Measurements from ENCODE around the gene NF1. TPM values are rescaled to one million over a fixed set of nuclear protein-coding genes. Genes with fewer than 3 reads are reported as not detected.

Gene NF1, protein sequence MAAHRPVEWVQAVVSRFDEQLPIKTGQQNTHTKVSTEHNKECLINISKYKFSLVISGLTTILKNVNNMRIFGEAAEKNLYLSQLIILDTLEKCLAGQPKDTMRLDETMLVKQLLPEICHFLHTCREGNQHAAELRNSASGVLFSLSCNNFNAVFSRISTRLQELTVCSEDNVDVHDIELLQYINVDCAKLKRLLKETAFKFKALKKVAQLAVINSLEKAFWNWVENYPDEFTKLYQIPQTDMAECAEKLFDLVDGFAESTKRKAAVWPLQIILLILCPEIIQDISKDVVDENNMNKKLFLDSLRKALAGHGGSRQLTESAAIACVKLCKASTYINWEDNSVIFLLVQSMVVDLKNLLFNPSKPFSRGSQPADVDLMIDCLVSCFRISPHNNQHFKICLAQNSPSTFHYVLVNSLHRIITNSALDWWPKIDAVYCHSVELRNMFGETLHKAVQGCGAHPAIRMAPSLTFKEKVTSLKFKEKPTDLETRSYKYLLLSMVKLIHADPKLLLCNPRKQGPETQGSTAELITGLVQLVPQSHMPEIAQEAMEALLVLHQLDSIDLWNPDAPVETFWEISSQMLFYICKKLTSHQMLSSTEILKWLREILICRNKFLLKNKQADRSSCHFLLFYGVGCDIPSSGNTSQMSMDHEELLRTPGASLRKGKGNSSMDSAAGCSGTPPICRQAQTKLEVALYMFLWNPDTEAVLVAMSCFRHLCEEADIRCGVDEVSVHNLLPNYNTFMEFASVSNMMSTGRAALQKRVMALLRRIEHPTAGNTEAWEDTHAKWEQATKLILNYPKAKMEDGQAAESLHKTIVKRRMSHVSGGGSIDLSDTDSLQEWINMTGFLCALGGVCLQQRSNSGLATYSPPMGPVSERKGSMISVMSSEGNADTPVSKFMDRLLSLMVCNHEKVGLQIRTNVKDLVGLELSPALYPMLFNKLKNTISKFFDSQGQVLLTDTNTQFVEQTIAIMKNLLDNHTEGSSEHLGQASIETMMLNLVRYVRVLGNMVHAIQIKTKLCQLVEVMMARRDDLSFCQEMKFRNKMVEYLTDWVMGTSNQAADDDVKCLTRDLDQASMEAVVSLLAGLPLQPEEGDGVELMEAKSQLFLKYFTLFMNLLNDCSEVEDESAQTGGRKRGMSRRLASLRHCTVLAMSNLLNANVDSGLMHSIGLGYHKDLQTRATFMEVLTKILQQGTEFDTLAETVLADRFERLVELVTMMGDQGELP (N-terminal part only)
- 53.9 and 54.5 TPM in 2 replicates for total RNA-seq

GRCh38 chr17:31094600-31095235, at the start of gene NF1:
NF1 (plus strand) TSS chr17:31094977; CDS start chr17:31095310, 333 bp downstream.

DNA sequence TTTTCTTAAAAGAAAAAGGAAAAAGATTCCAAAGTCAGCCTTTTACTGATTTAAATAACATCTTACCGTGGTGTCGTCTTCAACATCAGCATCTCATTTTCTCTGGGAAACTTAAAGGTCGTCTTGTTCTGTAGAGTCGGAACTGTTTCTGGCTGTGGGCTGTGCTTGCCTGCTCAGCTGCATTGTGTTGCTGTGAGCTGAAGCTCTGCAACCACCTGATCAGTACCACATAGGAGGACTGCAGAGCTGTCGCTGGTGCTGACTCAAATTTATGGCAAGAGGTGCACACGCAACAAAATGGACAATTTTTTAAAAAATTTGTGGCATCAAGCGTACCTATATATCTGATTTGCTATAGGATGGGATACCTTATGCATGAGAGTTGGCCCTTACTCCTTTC, 202.3 kb downstream of the NF1 start, which contains the start of gene OMG:
OMG (minus strand) TSS at position 150 of the 400 bp plus-strand sequence. CDS start 908 bp downstream, outside the sequence.

DNA sequence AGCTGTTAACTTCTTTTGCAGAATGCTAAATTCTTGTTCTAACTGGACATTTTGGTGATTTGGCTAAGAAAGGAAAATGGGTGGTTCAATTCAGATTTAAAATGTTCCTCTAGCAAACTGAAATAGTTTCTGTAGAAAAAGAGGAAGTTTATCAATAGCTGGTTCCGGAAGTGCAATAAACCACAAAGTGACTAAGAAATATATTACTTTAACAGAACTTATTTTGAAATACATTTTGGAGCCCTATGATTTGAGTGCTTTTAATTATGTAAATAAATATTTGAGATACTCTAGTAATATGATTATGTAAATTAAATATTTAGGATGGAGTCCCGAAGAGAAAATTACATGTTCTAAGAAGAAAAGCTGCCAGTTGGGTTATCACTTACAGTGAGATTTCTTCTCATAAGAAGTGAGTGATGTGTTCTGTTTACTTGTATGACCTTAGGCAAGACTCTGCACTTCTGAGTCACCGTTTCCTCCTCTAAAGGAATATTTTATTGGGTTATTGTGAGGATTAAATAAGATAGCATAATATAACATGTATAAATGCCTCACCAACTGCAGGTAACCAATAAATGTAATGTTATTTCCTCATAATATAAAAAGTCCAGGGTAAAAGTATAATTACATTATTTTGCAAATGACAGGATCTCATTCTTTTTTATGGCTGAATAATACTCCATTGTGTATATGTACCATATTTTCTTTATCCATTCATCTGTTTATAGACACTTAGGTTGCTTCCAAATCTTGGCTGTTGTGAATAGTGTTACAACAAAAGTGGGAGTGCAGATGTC, 219.4 kb downstream of the NF1 start, which contains the start of gene EVI2B:
EVI2B (minus strand) TSS at position 73 of the 800 bp plus-strand sequence. CDS start 8,445 bp downstream, outside the sequence.

GRCh38 chr17:31321481-31321880, 226.7 kb downstream of the NF1 start, which contains the start of gene EVI2A:
EVI2A (minus strand) TSS chr17:31321622; CDS start chr17:31319013, 2,609 bp downstream.

DNA sequence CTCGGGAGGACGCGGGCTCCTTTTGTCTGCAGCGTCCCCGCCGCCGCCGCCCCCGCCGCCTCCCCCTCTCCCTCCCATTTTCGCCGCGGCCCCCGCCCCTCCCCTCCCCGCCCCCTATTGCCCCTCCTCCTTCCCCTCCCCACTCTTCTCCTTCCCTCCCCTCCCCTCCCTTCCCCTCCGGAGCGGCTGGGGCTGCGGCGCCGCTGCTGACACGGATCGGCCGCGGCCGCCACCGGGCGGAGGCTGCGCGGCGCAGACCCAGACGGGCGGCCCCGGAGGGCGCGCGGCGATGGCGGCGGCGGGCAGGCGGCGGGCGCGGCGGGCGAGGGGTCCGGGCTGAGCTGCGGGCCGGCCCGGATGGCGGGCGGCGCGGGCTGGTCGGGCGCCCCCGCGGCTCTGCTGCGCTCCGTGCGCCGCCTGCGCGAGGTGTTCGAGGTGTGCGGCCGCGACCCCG, 296.7 kb downstream of the NF1 start, which contains the start of gene RAB11FIP4:
RAB11FIP4 (plus strand) TSS at position 180 of the 454 bp plus-strand sequence; CDS start at position 358, 178 bp downstream.

Small RNA genes lying within 50 kb of the gene (small RNA-seq; reads per million reads assigned to genes)
- not detected for gene MIR4733

Other genes with a start within 250 kb of the NF1 start
- 15.8 and 17.9 TPM in 2 replicates for gene TEFM, start 188.7 kb upstream of the NF1 start, total RNA-seq
- 0.27 and 0.36 TPM in 2 replicates for gene ADAP2, start 173.0 kb upstream of the NF1 start, total RNA-seq
- gene RNF135, start 123.9 kb upstream of the NF1 start, total RNA-seq: 7.4 and 8.6 TPM in 2 replicates
- 0.13 TPM in 1 of 2 replicates, not detected in the other for gene OMG, start 202.3 kb downstream of the NF1 start, total RNA-seq
- 2.0 and 2.5 TPM in 2 replicates for gene EVI2B, start 219.1 kb downstream of the NF1 start, total RNA-seq
- gene EVI2A, start 226.6 kb downstream of the NF1 start, total RNA-seq: 0.80 and 1.3 TPM in 2 replicates

All from thoracic aorta endothelial cell (primary cell).